Ovary (tissue), 3 donors: Measurements from ENCODE around the gene RAD51D.

Source experiments
- CTCF ChIP-seq, 3 donors: fragments of 450-650 bp in 2 of 3; fragments of 200-600 bp in 1 of 3; IDR thresholded peaks; one replicate each; pipeline versions ENCODE4 v1.5.1 to v1.8.0; 2016 to 2022; ENCODE audit warnings: antibody characterized with exemption in 3 of 3, mild to moderate bottlenecking in 1 of 3
- EP300 ChIP-seq: sonication (generic); formaldehyde crosslinking; IDR thresholded peaks from one replicate; pipeline ENCODE4 v1.6.1; 2017; ENCODE audit warnings: antibody characterized with exemption
- POLR2A ChIP-seq: fragments of 450-650 bp; IDR thresholded peaks from one replicate; pipeline ENCODE4 v1.6.1; 2017; ENCODE audit warnings: antibody characterized with exemption, mild to moderate bottlenecking, moderate library complexity
- donor health status: DM: no; HTN: no; CAD: no.

- TF ChIP-seq CTCF (IDR thresholded peaks at IDR 0.05) = no peak
- no peak for TF ChIP-seq EP300
- TF ChIP-seq POLR2A = no peak
These were observed 38.0 kb downstream of the RAD51D start for GRCh38 chr17:35081638-35082037.
